ENCODE data around the gene TMEM247.

Gene TMEM247

DNA sequence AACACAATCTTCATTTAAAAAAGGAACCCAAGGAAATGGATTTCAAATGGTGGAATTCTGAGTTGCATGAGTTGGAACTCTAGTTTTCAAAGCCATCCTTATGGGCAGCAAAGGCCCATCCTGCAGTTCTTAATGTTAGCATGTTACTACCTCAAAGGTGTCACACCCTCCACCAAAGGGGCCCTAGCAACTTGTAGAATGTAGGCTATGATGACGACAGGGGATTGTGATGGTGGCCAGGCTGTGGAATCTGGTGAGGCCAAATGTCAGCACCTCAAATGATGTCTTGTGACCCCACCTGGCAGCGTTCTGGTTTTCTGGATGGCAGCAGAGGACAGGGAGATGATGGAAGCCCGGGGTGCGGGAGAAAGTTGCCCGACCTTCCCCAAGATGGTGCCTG lies at the start of gene TMEM247:
TSS of gene TMEM247 (plus strand) at position 301 of the 400 bp plus-strand sequence.
- no peak for DNase-seq (ENCODE audit: low spot score)
- TF ChIP-seq, protein P1, sequence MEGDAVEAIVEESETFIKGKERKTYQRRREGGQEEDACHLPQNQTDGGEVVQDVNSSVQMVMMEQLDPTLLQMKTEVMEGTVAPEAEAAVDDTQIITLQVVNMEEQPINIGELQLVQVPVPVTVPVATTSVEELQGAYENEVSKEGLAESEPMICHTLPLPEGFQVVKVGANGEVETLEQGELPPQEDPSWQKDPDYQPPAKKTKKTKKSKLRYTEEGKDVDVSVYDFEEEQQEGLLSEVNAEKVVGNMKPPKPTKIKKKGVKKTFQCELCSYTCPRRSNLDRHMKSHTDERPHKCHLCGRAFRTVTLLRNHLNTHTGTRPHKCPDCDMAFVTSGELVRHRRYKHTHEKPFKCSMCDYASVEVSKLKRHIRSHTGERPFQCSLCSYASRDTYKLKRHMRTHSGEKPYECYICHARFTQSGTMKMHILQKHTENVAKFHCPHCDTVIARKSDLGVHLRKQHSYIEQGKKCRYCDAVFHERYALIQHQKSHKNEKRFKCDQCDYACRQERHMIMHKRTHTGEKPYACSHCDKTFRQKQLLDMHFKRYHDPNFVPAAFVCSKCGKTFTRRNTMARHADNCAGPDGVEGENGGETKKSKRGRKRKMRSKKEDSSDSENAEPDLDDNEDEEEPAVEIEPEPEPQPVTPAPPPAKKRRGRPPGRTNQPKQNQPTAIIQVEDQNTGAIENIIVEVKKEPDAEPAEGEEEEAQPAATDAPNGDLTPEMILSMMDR (IDR thresholded peaks at IDR 0.05; ENCODE audit: extremely low read depth, insufficient read depth, missing control alignments), result no peak
- in situ Hi-C loops (cut with MboI; ENCODE audit: low pct_unique_long_range_greater_than_20kb, low sequenced_read_pairs, unreplicated experiment), result no loop called here

DNA sequence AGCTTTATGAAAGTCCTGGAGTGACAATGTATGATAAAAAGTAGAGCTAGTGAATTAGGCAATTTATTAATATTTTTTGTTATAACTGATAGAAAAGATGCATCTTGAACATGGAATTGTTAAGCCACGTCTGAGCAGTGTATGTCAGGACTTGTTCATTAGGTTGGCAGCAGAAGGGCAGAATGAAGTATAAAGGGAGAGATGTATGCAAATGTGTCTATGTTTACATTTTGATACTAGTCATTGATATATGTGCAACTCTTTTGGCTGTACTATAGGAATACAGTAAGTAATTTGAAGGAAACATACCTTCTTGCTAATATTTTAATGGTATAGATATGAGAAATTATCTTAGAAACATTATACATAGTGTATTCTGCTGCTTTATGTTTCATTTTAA lies 49.0 kb upstream of the TMEM247 start:
- no peak for DNase-seq (ENCODE audit: low spot score)
- in situ Hi-C loops (cut with MboI; ENCODE audit: low pct_unique_long_range_greater_than_20kb, low sequenced_read_pairs, unreplicated experiment), result no loop called here

DNA sequence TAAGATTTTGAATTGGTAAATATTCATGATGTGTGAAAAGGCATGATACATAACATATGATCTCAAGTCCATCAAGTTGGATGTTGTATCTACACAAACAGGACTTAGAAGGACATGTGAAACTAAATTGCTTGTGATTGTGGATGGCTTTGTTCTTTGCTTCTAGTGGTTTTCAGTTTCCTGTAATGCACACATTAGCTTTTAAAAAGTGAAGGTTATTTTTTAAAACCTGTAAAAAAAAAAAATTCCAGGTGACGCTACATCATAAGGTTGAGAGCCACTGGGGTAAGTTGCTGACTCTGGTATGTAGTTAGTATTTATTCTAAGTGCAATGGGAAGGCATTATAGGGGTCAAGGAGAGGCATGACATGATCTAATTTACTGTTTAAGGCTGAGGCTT lies 48.4 kb upstream of the TMEM247 start:
- TF ChIP-seq, protein P1 (IDR thresholded peaks at IDR 0.05; ENCODE audit: extremely low read depth, insufficient read depth, missing control alignments), result no peak
- in situ Hi-C loops (cut with MboI; ENCODE audit: low pct_unique_long_range_greater_than_20kb, low sequenced_read_pairs, unreplicated experiment), result no loop called here
- no peak for DNase-seq (ENCODE audit: low spot score)

More for the DNA sequence above, 49.0 kb upstream of the TMEM247 start:
- TF ChIP-seq, protein P1 (IDR thresholded peaks at IDR 0.05; ENCODE audit: extremely low read depth, insufficient read depth, missing control alignments), result no peak

DNA sequence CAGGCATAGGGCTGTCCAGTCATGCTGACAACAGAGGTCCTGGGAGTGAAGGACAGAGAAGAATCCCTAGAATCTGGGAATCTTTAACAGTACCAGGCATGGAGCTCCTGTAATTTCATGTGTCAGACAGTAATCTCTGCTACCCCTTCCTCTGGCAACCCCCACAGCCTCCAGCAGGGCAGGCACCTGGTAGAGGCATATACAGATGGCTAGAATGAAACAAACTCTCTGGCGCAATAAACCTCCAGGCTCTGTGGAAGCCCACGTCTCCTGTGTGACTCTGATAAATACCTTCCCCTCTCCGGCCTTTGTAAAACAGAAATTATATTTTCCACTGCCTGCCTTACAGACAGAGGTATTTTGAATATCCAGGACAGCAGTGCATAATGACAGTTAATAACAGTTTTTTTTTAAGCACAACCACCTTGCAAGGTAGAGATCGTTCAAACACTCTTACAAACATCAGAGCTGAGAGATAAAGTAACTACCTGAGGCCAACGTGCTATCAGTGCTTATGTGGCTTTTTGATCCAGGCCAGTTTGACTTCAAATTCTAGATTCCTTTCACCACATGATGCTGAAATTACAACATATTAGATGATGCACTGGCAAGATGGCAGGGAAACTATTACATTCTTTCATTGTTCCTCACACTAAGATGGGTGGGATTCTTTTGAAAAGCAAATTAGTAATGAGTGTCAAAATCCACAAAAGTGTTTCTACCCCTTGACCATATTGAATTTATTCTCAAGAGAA lies 47.7 kb upstream of the TMEM247 start:
- in situ Hi-C loops (cut with MboI; ENCODE audit: low pct_unique_long_range_greater_than_20kb, low sequenced_read_pairs, unreplicated experiment), result no loop called here
- no peak for DNase-seq (ENCODE audit: low spot score)
- TF ChIP-seq, protein P1 (IDR thresholded peaks at IDR 0.05; ENCODE audit: extremely low read depth, insufficient read depth, missing control alignments), result no peak

DNA sequence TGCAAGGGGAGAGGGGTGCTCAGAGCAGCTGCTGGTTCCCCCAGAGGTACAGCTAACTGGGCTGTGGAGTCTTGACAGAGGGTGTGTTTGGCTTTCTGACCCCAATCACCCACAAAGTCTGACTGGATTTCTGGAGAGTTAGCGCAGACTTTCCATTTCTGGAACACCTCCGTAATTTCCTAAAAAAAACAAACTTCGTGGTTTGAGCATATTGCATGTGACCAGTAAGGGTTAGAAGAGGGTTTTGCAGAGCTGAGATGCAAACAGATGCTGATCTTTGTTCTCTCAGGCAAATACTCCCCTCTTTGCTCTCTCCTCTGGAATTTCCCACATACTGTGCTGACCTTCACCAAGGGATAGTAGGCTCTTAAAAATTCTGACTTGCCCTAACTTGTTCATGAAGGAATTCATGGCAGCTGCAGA lies 44.5 kb upstream of the TMEM247 start:
- in situ Hi-C loops (cut with MboI; ENCODE audit: low pct_unique_long_range_greater_than_20kb, low sequenced_read_pairs, unreplicated experiment), result no loop called here
- TF ChIP-seq, protein P1 (IDR thresholded peaks at IDR 0.05; ENCODE audit: extremely low read depth, insufficient read depth, missing control alignments), result no peak
- DNase-seq (ENCODE audit: low spot score), result no peak

DNA sequence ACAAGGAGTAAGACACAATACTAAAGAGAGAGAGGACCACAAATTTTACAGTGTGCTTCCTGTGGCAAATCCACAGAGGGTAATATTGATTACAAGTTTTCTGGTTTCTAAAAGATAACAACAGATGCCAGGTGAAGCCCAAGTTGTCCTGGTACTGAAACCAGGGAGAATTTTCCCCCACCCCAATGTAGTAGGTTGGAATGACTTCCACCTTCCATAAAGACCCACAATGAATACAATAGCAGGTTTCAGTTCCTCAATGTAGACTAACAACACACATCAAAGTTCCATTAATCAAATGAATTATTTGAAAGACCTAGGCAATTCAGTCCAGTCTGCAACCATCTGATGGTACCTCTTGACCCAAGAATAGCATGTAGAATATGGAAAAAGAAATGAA lies 44.0 kb upstream of the TMEM247 start:
- no peak for DNase-seq (ENCODE audit: low spot score)
- TF ChIP-seq, protein P1 (IDR thresholded peaks at IDR 0.05; ENCODE audit: extremely low read depth, insufficient read depth, missing control alignments), result no peak
- in situ Hi-C loops (cut with MboI; ENCODE audit: low pct_unique_long_range_greater_than_20kb, low sequenced_read_pairs, unreplicated experiment), result no loop called here
